ENCODE results near the gene FMO4.
"Not testable (repeated sequence)": the region's sequence is repeated elsewhere in the genome, so short reads cannot be mapped to it uniquely, and the experiment has no call there.

Gene FMO4

GRCh38 chr1:171389171-171389570 lies 75.2 kb downstream of the FMO4 start:
- Histone ChIP-seq H3K27me3 (ENCODE audit: insufficient read depth, poor library complexity, severe bottlenecking) (no peaks in the 10 kb centered on the region), H3K4me3 (ENCODE audit: severe bottlenecking) (no peak overlapping the region), H3K9me3 (ENCODE audit: severe bottlenecking) (no peaks in the 10 kb centered on the region), H3K4me1 (ENCODE audit: insufficient read depth, poor library complexity, severe bottlenecking) (no peaks in the 10 kb centered on the region), H3K36me3 (ENCODE audit: low read depth) (no peaks in the 10 kb centered on the region), H3K27ac (ENCODE audit: poor library complexity, severe bottlenecking) (no peak overlapping the region)
- no peak for TF ChIP-seq CTCF (IDR thresholded peaks at IDR 0.05; ENCODE audit: poor library complexity, severe bottlenecking)
- DNase-seq (ENCODE audit: low spot score), result no peak
- no peak for ATAC-seq (ENCODE audit: low read depth)

GRCh38 chr1:171390740-171391139 lies 76.8 kb downstream of the FMO4 start:
- not testable (repeated sequence) for H3K36me3 ChIP-seq (ENCODE audit: low read depth); H3K27ac ChIP-seq (ENCODE audit: poor library complexity, severe bottlenecking); H3K9me3 ChIP-seq (ENCODE audit: severe bottlenecking); H3K4me1 ChIP-seq (ENCODE audit: insufficient read depth, poor library complexity, severe bottlenecking); ATAC-seq (ENCODE audit: low read depth); H3K4me3 ChIP-seq (ENCODE audit: severe bottlenecking); DNase-seq (ENCODE audit: low spot score); H3K27me3 ChIP-seq (ENCODE audit: insufficient read depth, poor library complexity, severe bottlenecking)

All from RWPE2 (cell line).